ENCODE data around the gene SNX22. TPM values are rescaled to one million over a fixed set of nuclear protein-coding genes. Genes with fewer than 3 reads are reported as not detected.

SNX22 gene
- total RNA-seq, 1 donor from 2014 or later: 0.78 TPM

DNA sequence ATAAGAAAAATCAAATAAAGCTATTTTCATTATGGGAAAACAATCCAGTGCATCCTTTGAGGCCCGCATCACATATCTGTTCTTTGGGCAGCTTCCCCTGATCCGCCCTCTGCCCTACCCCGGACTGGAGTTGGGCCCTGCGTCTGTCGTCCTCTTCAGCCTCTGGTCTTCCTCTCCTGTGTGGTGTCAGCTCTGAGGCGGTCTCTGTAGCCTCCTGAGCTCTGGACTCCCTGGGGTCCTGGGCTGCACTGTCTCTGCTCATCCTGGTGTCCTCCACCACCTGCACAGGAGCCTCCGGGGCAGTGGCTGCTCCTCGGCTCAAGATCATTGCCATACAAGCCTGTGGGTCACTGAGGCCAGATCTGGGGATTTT, 7.4 kb upstream of the SNX22 start:
- H3K9me3 Mint-ChIP-seq: no peaks in the 10 kb centered on the region
- peaks cover 5% of the 10 kb centered on the region for H3K4me1 Mint-ChIP-seq
- TF ChIP-seq, protein P1, sequence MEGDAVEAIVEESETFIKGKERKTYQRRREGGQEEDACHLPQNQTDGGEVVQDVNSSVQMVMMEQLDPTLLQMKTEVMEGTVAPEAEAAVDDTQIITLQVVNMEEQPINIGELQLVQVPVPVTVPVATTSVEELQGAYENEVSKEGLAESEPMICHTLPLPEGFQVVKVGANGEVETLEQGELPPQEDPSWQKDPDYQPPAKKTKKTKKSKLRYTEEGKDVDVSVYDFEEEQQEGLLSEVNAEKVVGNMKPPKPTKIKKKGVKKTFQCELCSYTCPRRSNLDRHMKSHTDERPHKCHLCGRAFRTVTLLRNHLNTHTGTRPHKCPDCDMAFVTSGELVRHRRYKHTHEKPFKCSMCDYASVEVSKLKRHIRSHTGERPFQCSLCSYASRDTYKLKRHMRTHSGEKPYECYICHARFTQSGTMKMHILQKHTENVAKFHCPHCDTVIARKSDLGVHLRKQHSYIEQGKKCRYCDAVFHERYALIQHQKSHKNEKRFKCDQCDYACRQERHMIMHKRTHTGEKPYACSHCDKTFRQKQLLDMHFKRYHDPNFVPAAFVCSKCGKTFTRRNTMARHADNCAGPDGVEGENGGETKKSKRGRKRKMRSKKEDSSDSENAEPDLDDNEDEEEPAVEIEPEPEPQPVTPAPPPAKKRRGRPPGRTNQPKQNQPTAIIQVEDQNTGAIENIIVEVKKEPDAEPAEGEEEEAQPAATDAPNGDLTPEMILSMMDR (IDR thresholded peaks at IDR 0.05; ENCODE audit: unreplicated experiment): no peak
- H3K36me3 Mint-ChIP-seq: peaks cover 19% of the 10 kb centered on the region
- DNase-seq (ENCODE audit: low spot score in 2 of 2, unreplicated experiment in 2 of 2): no peak
- H3K27ac Mint-ChIP-seq: no peak overlapping the region
- no peak overlapping the region for H3K4me3 Mint-ChIP-seq
- no peaks in the 10 kb centered on the region for H3K27me3 Mint-ChIP-seq (ENCODE audit: low read depth)

DNA sequence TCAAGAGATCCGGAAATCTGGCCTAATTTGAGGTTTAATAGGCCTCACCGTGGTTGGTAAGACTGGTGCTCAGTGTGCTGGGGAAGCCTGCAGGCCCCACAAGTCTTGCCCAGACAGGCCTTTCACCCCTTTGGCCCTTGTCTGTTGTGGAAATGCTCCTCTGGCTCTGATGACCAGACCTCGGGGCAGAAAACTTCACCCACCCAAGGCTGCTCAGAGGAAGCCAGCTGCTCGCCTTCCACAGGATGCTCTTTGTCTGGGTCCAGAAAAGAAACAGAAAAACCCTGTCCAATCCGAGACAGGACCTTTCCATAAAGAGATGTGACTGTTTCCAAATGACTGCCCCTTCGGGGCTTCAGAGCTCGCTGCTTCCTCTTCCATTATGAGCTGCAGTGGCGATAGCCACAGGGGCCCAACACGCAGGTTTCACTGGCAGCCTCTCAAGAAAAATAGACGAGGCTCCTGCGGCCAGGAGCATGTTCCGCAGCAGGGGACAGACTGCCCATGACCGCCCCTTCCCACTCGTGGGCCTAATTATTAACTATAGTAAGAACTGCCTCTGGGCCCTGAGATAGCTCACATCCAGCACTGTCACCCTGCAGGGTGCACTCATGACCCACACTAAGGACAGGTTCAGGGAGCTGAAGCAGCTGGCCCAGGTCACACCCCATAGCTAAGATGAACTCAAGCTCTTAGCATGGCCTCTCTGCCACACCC, 6.8 kb upstream of the SNX22 start:
- Mint-ChIP-seq H3K36me3 (peaks cover 19% of the 10 kb centered on the region), H3K27me3 (ENCODE audit: low read depth) (peaks cover 4% of the 10 kb centered on the region), H3K4me3 (no peak overlapping the region), H3K9me3 (no peaks in the 10 kb centered on the region), H3K4me1 (peaks cover 5% of the 10 kb centered on the region), H3K27ac (no peak overlapping the region)
- no peak for DNase-seq (ENCODE audit: low spot score in 2 of 2, unreplicated experiment in 2 of 2)
- TF ChIP-seq, protein P1 (IDR thresholded peaks at IDR 0.05; ENCODE audit: unreplicated experiment): no peak

DNA sequence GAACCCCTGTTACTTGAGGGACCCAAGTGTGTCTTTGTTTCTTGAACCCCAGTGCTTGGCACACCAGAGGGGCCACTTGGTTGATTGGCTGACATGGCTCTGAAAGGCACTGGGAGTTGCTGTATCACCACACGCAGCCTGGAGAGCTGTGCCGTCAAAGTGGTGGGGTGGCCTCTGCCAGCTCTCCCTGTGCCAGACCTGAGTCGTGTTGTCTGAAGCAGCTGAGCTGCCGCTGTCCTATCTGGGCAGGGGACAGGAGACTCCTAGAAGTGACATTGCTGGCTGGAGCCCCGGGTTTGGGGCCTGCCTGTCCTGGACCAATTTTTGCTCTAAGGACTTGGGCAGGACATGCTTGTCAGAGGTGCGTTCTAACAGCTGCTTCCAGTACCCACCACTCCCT, 5.5 kb upstream of the SNX22 start:
- no peaks in the 10 kb centered on the region for H3K9me3 Mint-ChIP-seq
- H3K4me3 Mint-ChIP-seq: no peak overlapping the region

DNA sequence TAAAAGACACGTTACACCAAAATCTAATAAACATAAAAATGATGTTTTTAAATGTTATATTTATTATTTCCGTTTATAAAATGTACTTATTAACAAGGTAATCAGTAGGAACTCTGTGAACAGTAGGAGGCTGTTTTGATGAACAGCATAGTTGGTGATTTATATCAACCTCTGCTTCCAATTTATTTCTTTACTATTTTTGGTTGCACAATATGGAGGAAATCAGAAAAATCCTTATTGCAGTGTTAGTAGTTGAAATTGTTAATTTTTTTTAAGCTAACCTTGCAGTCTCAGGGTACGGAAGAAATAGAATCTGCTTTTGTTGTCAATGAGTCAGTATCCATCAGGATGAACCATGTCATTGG, 5.0 kb upstream of the SNX22 start:
- TF ChIP-seq, protein P1 (IDR thresholded peaks at IDR 0.05; ENCODE audit: unreplicated experiment): no peak
- no peak overlapping the region for H3K4me3 Mint-ChIP-seq
- H3K4me1 Mint-ChIP-seq: peaks cover 7% of the 10 kb centered on the region
- no peak for DNase-seq (ENCODE audit: low spot score in 2 of 2, unreplicated experiment in 2 of 2)
- peaks cover 21% of the 10 kb centered on the region for H3K27me3 Mint-ChIP-seq (ENCODE audit: low read depth)
- H3K36me3 Mint-ChIP-seq: peaks cover 13% of the 10 kb centered on the region
- H3K27ac Mint-ChIP-seq: peak overlapping the region; percentile 30
- no peaks in the 10 kb centered on the region for H3K9me3 Mint-ChIP-seq

More for the DNA sequence above, 5.5 kb upstream of the SNX22 start:
- H3K27ac Mint-ChIP-seq: no peak overlapping the region
- peaks cover 7% of the 10 kb centered on the region for H3K4me1 Mint-ChIP-seq
- DNase-seq (ENCODE audit: low spot score in 2 of 2, unreplicated experiment in 2 of 2): no peak
- TF ChIP-seq, protein P1 (IDR thresholded peaks at IDR 0.05; ENCODE audit: unreplicated experiment): no peak
- H3K36me3 Mint-ChIP-seq: peaks cover 18% of the 10 kb centered on the region
- H3K27me3 Mint-ChIP-seq (ENCODE audit: low read depth): peaks cover 18% of the 10 kb centered on the region

DNA sequence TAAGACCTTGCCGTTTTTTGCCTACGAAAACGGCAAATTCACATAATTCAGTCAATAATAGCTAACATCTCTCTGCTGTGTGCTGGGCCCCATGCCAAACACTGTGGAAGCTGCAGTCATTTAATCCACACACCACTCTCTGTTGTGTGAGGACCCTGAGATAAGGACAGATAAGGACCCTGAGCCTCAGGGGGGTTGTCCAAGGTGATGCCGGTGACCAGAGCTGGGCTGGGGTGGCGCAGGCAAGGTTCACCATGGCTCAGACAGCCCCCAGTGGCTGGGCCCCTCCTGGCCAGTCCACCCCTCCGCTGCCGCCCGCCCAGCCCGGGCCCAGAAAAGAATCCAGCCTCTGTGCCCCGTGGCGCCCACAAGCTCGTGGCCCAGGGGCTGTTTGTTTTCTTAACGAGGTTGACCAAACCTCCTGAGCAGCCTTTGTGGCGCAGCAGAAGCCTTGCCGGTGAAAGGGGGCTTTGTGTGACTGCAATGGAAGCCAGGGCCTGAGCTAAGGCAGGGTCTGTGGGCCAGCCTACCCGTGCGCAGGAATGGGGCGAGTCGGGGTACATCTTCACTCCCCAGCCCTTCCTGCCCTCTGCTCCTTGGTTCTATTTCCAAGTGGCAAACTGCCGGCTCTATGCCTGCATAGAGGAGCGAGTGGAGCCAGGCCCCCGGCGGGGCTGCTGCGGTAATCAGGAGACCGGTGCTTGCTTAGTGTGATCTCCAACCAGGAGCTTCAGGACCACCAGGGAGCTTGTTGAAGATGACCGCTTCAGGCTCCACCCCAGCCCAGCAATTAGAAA, 4.4 kb upstream of the SNX22 start:
- no peak overlapping the region for H3K4me3 Mint-ChIP-seq
- no peaks in the 10 kb centered on the region for H3K9me3 Mint-ChIP-seq
- H3K27me3 Mint-ChIP-seq (ENCODE audit: low read depth): peaks cover 21% of the 10 kb centered on the region
- no peak for DNase-seq (ENCODE audit: low spot score in 2 of 2, unreplicated experiment in 2 of 2)
- peaks cover 7% of the 10 kb centered on the region for H3K4me1 Mint-ChIP-seq
- TF ChIP-seq, protein P1 (IDR thresholded peaks at IDR 0.05; ENCODE audit: unreplicated experiment): no peak
- peak overlapping the region; percentile 30 for H3K27ac Mint-ChIP-seq
- H3K36me3 Mint-ChIP-seq: peaks cover 13% of the 10 kb centered on the region
